CD4-positive, alpha-beta memory T cell (primary cell): ENCODE measurements around the gene ADAMTS12. TPM values are rescaled to one million over a fixed set of nuclear protein-coding genes. Genes with fewer than 3 reads are reported as not detected.

Experiments
- CTCF ChIA-PET: fragments of 350-600 bp; sonication (Branson Sonifier 250); formaldehyde crosslinking; loops from one replicate; lab custom pipeline; 2021; ENCODE audit warnings: inconsistent platforms; ENCODE audit not compliant: partially characterized antibody; lab: Charles Lee
- POLR2A ChIA-PET: fragments of 350-600 bp; sonication (Branson Sonifier 250); formaldehyde crosslinking; loops from one replicate; lab custom pipeline; 2021; ENCODE audit not compliant: partially characterized antibody; lab: Charles Lee
- DNase-seq, 5 donors: peaks; one replicate each; pipeline versions ENCODE4 v3.0.0 to v3.0.0-alpha.2; 2020 to 2022; ENCODE audit warnings: mixed read lengths in 1 of 5
- H3K27ac ChIP-seq: one replicate; pipeline ENCODE4 v1.7.0; 2013; ENCODE audit warnings: low read depth, low read length
- H3K27me3 ChIP-seq: 2 replicates; pipeline ENCODE4 v1.7.0; 2013; ENCODE audit warnings: mild to moderate bottlenecking, low read length, moderate library complexity; ENCODE audit not compliant: insufficient read depth
- H3K36me3 ChIP-seq: 2 replicates; pipeline ENCODE4 v1.7.0; 2013; ENCODE audit warnings: mild to moderate bottlenecking, low read length, moderate library complexity; ENCODE audit not compliant: insufficient read depth
- H3K4me1 ChIP-seq: 2 replicates; pipeline ENCODE4 v1.7.0; 2013; ENCODE audit warnings: mild to moderate bottlenecking, low read length, moderate library complexity; ENCODE audit not compliant: insufficient read depth
- H3K4me3 ChIP-seq, 2 donors: one replicate each; pipeline ENCODE4 v1.7.0; 2013; ENCODE audit warnings: low read length in 2 of 2, mild to moderate bottlenecking in 1 of 2
- H3K9me3 ChIP-seq, 2 donors: one replicate each; pipeline ENCODE4 v1.7.0; 2013; ENCODE audit warnings: low read length in 2 of 2, control low read depth in 1 of 2; ENCODE audit not compliant: control insufficient read depth in 1 of 2
- H3K27ac Mint-ChIP-seq, 7 donors: one replicate each; pipeline ENCODE4 v1.8.0; 2020 to 2021; ENCODE audit warnings: mixed read lengths in 7 of 7, mild to moderate bottlenecking in 6 of 7, inconsistent platforms in 3 of 7, moderate library complexity in 3 of 7
- H3K27me3 Mint-ChIP-seq, 2 donors: one replicate each; pipeline ENCODE4 v1.8.0; 2020 to 2021; ENCODE audit warnings: mixed read lengths in 2 of 2
- H3K36me3 Mint-ChIP-seq, 2 donors: one replicate each; pipeline ENCODE4 v1.8.0; 2020 to 2021; ENCODE audit warnings: mixed read lengths in 2 of 2, inconsistent platforms in 1 of 2, mild to moderate bottlenecking in 1 of 2
- H3K4me1 Mint-ChIP-seq, 4 donors: one replicate each; pipeline ENCODE4 v1.8.0; 2020 to 2021; ENCODE audit warnings: mixed read lengths in 4 of 4, mild to moderate bottlenecking in 1 of 4
- H3K4me3 Mint-ChIP-seq, 8 donors: one replicate each; pipeline ENCODE4 v1.8.0; 2020 to 2021; ENCODE audit warnings: mixed read lengths in 8 of 8, mild to moderate bottlenecking in 7 of 8, moderate library complexity in 6 of 8, inconsistent platforms in 3 of 8
- H3K9me3 Mint-ChIP-seq, 8 donors: one replicate each; pipeline ENCODE4 v1.8.0; 2020 to 2021; ENCODE audit warnings: mixed read lengths in 8 of 8, mild to moderate bottlenecking in 5 of 8, inconsistent platforms in 3 of 8, moderate library complexity in 1 of 8
- intact Hi-C: fragments of 100-400 bp; cut with micrococcal nuclease; formaldehyde crosslinking; loops from one replicate; pipeline ENCODE4 v1.15.1; 2023
- polyA plus RNA-seq, 2 donors: library from polyadenylated mRNA; unstranded; fragments of 300-500 nt; fragmentation: Illumina TruSeq; gene quantifications; one replicate each; pipeline ENCODE4 v1.2.3, GENCODE V29; 2021
- total RNA-seq, 2 experiments: library from RNA; stranded (reverse); gene quantifications; one replicate each; pipeline ENCODE4 v1.2.3, GENCODE V29; 2021

ADAMTS12 gene
- total and polyA plus RNA-seq, 4 experiments from 2014 or later, result 0.17 TPM; not detected in 3

- Mint-ChIP-seq H3K27ac (no peak overlapping the region), H3K27me3 (peaks cover 0 to 6% of the 10 kb centered on the region in 2 donors)
- CTCF ChIA-PET, result no interaction called here
Observed at GRCh38 chr5:33748754-33749153, 143.0 kb downstream of the ADAMTS12 start.

GRCh38 chr5:33745101-33745770 is 146.6 kb downstream of the ADAMTS12 start:
- CTCF ChIA-PET, result interaction anchor here (0.9 kb wide), 1 partner anchor 11 kb away, joined by 3 read pairs; no protein-coding TSS in a partner anchor
- Histone ChIP-seq H3K27ac (no peak overlapping the region), H3K4me3 (no peak overlapping the region), H3K9me3 (no peaks in the 10 kb centered on the region), H3K27me3 (no peaks in the 10 kb centered on the region), H3K36me3 (no peaks in the 10 kb centered on the region), H3K4me1 (no peaks in the 10 kb centered on the region)
- Mint-ChIP-seq H3K27me3 (no peaks in the 10 kb centered on the region), H3K9me3 (no peaks in the 10 kb centered on the region), H3K4me3 (no peak overlapping the region), H3K27ac (no peak overlapping the region), H3K36me3 (no peaks in the 10 kb centered on the region), H3K4me1 (no peaks in the 10 kb centered on the region)
- intact Hi-C loops, result no loop called here
- POLR2A ChIA-PET, result no interaction called here
- DNase-seq, result no peak

More at GRCh38 chr5:33748754-33749153, 143.0 kb downstream of the ADAMTS12 start:
- H3K9me3 Mint-ChIP-seq, result no peaks in the 10 kb centered on the region
- Histone ChIP-seq H3K27me3 (no peaks in the 10 kb centered on the region), H3K9me3 (no peaks in the 10 kb centered on the region), H3K36me3 (no peaks in the 10 kb centered on the region), H3K4me3 (no peak overlapping the region), H3K4me1 (no peaks in the 10 kb centered on the region), H3K27ac (no peak overlapping the region)
- POLR2A ChIA-PET, result no interaction called here
- no peaks in the 10 kb centered on the region for H3K4me1 Mint-ChIP-seq
- intact Hi-C loops, result no loop called here
- H3K4me3 Mint-ChIP-seq, result no peak overlapping the region
- DNase-seq, result no peak
- H3K36me3 Mint-ChIP-seq, result no peaks in the 10 kb centered on the region

- H3K27me3 ChIP-seq, result no peaks in the 10 kb centered on the region
- intact Hi-C loops, result no loop called here
- H3K4me1 ChIP-seq, result no peaks in the 10 kb centered on the region
- no peaks in the 10 kb centered on the region for H3K36me3 Mint-ChIP-seq
- no peaks in the 10 kb centered on the region for H3K9me3 ChIP-seq
- H3K27me3 Mint-ChIP-seq, result no peaks in the 10 kb centered on the region
- H3K4me3 Mint-ChIP-seq, result no peak overlapping the region
- no peak overlapping the region for H3K4me3 ChIP-seq
- H3K27ac Mint-ChIP-seq, result no peak overlapping the region
- H3K9me3 Mint-ChIP-seq, result no peaks in the 10 kb centered on the region
- ChIA-PET POLR2A (no interaction called here), CTCF (no interaction called here)
- no peaks in the 10 kb centered on the region for H3K4me1 Mint-ChIP-seq
- DNase-seq, result no peak
- no peak overlapping the region for H3K27ac ChIP-seq
- H3K36me3 ChIP-seq, result no peaks in the 10 kb centered on the region
Observed at GRCh38 chr5:33743099-33743498, 148.7 kb downstream of the ADAMTS12 start.

- no peaks in the 10 kb centered on the region for H3K27me3 ChIP-seq
- H3K27me3 Mint-ChIP-seq, result no peaks in the 10 kb centered on the region
- no peaks in the 10 kb centered on the region for H3K4me1 Mint-ChIP-seq
- H3K27ac Mint-ChIP-seq, result no peak overlapping the region
- H3K36me3 ChIP-seq, result no peaks in the 10 kb centered on the region
- no peaks in the 10 kb centered on the region for H3K36me3 Mint-ChIP-seq
- no peaks in the 10 kb centered on the region for H3K9me3 Mint-ChIP-seq
- POLR2A ChIA-PET, result no interaction called here
- CTCF ChIA-PET, result no interaction called here
- intact Hi-C loops, result no loop called here
- DNase-seq, result no peak
- no peak overlapping the region for H3K4me3 Mint-ChIP-seq
- H3K4me1 ChIP-seq, result no peaks in the 10 kb centered on the region
- no peak overlapping the region for H3K4me3 ChIP-seq
- H3K27ac ChIP-seq, result no peak overlapping the region
- no peaks in the 10 kb centered on the region for H3K9me3 ChIP-seq
Observed at GRCh38 chr5:33742181-33742580, 149.6 kb downstream of the ADAMTS12 start.

GRCh38 chr5:33738967-33739366 is 152.8 kb downstream of the ADAMTS12 start:
- Histone ChIP-seq H3K27me3 (no peaks in the 10 kb centered on the region), H3K27ac (no peak overlapping the region), H3K4me3 (no peak overlapping the region), H3K4me1 (no peaks in the 10 kb centered on the region), H3K9me3 (no peaks in the 10 kb centered on the region), H3K36me3 (no peaks in the 10 kb centered on the region)
- H3K27ac Mint-ChIP-seq, result no peak overlapping the region
- no peaks in the 10 kb centered on the region for H3K36me3 Mint-ChIP-seq
- peaks cover 0 to 1% (median 0%) of the 10 kb centered on the region in 8 donors for H3K9me3 Mint-ChIP-seq
- no peak for DNase-seq
- POLR2A ChIA-PET, result no interaction called here
- intact Hi-C loops, result no loop called here
- no peaks in the 10 kb centered on the region for H3K4me1 Mint-ChIP-seq
- H3K4me3 Mint-ChIP-seq, result no peak overlapping the region
- peaks cover 0 to 3% of the 10 kb centered on the region in 2 donors for H3K27me3 Mint-ChIP-seq
- CTCF ChIA-PET, result no interaction called here

- no peak overlapping the region for H3K4me3 ChIP-seq
- CTCF ChIA-PET, result no interaction called here
- POLR2A ChIA-PET, result no interaction called here
Observed at GRCh38 chr5:33738097-33738496, 153.7 kb downstream of the ADAMTS12 start.

GRCh38 chr5:33737697-33738096 is 154.1 kb downstream of the ADAMTS12 start:
- intact Hi-C loops, result no loop called here
- H3K27ac Mint-ChIP-seq, result no peak overlapping the region
- H3K4me3 Mint-ChIP-seq, result no peak overlapping the region
- CTCF ChIA-PET, result no interaction called here
- Histone ChIP-seq H3K9me3 (no peaks in the 10 kb centered on the region), H3K36me3 (no peaks in the 10 kb centered on the region), H3K27me3 (no peaks in the 10 kb centered on the region), H3K4me1 (no peaks in the 10 kb centered on the region), H3K27ac (no peak overlapping the region), H3K4me3 (no peak overlapping the region)
- POLR2A ChIA-PET, result no interaction called here
- DNase-seq, result no peak
- no peaks in the 10 kb centered on the region for H3K36me3 Mint-ChIP-seq
- H3K27me3 Mint-ChIP-seq, result peaks cover 0 to 3% of the 10 kb centered on the region in 2 donors
- H3K9me3 Mint-ChIP-seq, result peaks cover 0 to 1% (median 0%) of the 10 kb centered on the region in 8 donors
- no peaks in the 10 kb centered on the region for H3K4me1 Mint-ChIP-seq

More at GRCh38 chr5:33738097-33738496, 153.7 kb downstream of the ADAMTS12 start:
- intact Hi-C loops, result no loop called here
- Histone ChIP-seq H3K4me1 (no peaks in the 10 kb centered on the region), H3K27ac (no peak overlapping the region), H3K27me3 (no peaks in the 10 kb centered on the region), H3K9me3 (no peaks in the 10 kb centered on the region), H3K36me3 (no peaks in the 10 kb centered on the region)
- Mint-ChIP-seq H3K4me3 (no peak overlapping the region), H3K27ac (no peak overlapping the region), H3K4me1 (no peaks in the 10 kb centered on the region), H3K27me3 (peaks cover 0 to 3% of the 10 kb centered on the region in 2 donors), H3K36me3 (no peaks in the 10 kb centered on the region), H3K9me3 (peaks cover 0 to 1% (median 0%) of the 10 kb centered on the region in 8 donors)
- no peak for DNase-seq
